Measurements from ENCODE around the gene ZNF181. TPM values are rescaled to one million over a fixed set of nuclear protein-coding genes. Genes with fewer than 3 reads are reported as not detected.

Gene ZNF181
- polyA plus RNA-seq, 1 donor (not counting 4 experiments of a cell fraction or from before 2014, with no cell fraction given) = 4.0 TPM

GRCh38 chr19:34793565-34793964 lies 59.5 kb downstream of the ZNF181 start:
- no peaks in the 10 kb centered on the region for H3K9me3 ChIP-seq (ENCODE audit: control insufficient read depth, low read depth, low read length)
- no peaks in the 10 kb centered on the region for H3K4me1 ChIP-seq (ENCODE audit: control insufficient read depth, extremely low read depth, insufficient read depth, low read length)
- DNase-seq (ENCODE audit: low read depth, low spot score) (no peak), FAIRE-seq (no peak)
- H3K79me2 ChIP-seq (ENCODE audit: control insufficient read depth, insufficient read depth, low read length) = no peaks in the 10 kb centered on the region
- no peaks in the 10 kb centered on the region for H3K9me1 ChIP-seq (ENCODE audit: control insufficient read depth, extremely low read depth, insufficient read depth, low read length)
- dilution Hi-C loops (cut with MboI; ENCODE audit: extremely low pct_ligation_motif_present, low sequenced_read_pairs) = no loop called here
- H2AFZ ChIP-seq (ENCODE audit: control insufficient read depth, low read length) = peak overlapping the region; percentile 13
- H3K27me3 ChIP-seq (ENCODE audit: control insufficient read depth, extremely low read depth, insufficient read depth, low read length) = no peaks in the 10 kb centered on the region
- H3K9ac ChIP-seq (ENCODE audit: control insufficient read depth, extremely low read depth, insufficient read depth, low read length) = no peak overlapping the region
- H3K27ac ChIP-seq (ENCODE audit: control insufficient read depth, insufficient read depth, low read length) = no peak overlapping the region
- no peaks in the 10 kb centered on the region for H3K36me3 ChIP-seq (ENCODE audit: control insufficient read depth in 2 of 2, extremely low read depth in 1 of 2, insufficient read depth in 2 of 2, low read length in 2 of 2)
- no peak for TF ChIP-seq EZH2 (IDR thresholded peaks at IDR 0.05; ENCODE audit: low read length)
- TF ChIP-seq, protein P1, sequence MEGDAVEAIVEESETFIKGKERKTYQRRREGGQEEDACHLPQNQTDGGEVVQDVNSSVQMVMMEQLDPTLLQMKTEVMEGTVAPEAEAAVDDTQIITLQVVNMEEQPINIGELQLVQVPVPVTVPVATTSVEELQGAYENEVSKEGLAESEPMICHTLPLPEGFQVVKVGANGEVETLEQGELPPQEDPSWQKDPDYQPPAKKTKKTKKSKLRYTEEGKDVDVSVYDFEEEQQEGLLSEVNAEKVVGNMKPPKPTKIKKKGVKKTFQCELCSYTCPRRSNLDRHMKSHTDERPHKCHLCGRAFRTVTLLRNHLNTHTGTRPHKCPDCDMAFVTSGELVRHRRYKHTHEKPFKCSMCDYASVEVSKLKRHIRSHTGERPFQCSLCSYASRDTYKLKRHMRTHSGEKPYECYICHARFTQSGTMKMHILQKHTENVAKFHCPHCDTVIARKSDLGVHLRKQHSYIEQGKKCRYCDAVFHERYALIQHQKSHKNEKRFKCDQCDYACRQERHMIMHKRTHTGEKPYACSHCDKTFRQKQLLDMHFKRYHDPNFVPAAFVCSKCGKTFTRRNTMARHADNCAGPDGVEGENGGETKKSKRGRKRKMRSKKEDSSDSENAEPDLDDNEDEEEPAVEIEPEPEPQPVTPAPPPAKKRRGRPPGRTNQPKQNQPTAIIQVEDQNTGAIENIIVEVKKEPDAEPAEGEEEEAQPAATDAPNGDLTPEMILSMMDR (optimal IDR thresholded peaks at IDR 0.05 in 1 of 3, IDR thresholded peaks at IDR 0.05 in 1 of 3, conservative IDR thresholded peaks at IDR 0.05 in 1 of 3; ENCODE audit: extremely low read depth in 1 of 3, insufficient read depth in 2 of 3, low read length in 3 of 3) = no peak
- no peaks in the 10 kb centered on the region for H4K20me1 ChIP-seq (ENCODE audit: control insufficient read depth, extremely low read depth, insufficient read depth, low read length)
- H3K4me3 ChIP-seq (ENCODE audit: control insufficient read depth in 2 of 3, extremely low read depth in 1 of 3, insufficient read depth in 2 of 3, low read depth in 1 of 3, low read length in 3 of 3) = no peak overlapping the region
- H3K4me2 ChIP-seq (ENCODE audit: control insufficient read depth, extremely low read depth, insufficient read depth, low read depth, low read length) = no peak overlapping the region

DNA sequence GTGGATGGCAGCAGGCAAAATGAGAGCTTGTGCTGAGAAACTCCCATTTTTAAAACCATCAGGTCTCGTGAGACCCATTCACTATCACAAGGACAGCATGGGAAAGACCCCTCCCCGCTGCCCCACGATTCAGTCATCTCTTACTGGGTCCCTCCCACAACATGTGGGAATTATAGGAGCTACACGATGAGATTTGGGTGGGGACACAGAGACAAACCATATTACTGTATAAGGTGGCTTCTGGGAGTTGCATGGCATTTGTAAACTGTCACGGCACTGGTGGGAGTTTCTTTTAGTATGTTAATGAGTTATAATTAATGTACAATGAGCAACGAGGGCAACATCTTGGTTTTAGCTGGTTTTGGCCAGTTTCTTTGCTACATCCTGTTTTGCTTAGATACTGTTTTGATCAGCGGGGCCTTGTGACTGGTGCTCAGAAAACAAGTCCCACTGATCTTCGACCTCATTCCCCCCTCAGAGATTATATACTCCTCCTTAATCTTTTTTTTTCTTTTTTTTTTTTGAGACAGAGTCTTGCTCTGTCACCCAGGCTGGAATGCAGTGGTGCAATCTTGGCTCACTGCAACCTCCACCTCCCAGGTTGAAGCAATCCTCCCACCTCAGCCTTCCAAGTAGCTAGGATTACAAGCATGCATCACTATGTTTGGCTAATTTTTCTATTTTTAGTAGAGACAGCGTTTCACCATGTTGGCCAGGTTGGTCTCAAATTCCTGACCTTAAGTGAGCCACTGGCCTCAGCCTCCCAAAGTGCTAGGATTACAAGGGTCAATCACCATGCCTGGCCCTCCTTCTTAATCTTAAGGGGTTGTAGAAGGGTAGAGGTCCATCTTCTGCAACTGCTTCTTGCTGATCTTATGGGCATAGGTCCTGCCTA lies 60.3 kb downstream of the ZNF181 start:
- Histone ChIP-seq H3K9ac (ENCODE audit: control insufficient read depth, extremely low read depth, insufficient read depth, low read length) (no peak overlapping the region), H3K4me3 (ENCODE audit: control insufficient read depth in 2 of 3, extremely low read depth in 1 of 3, insufficient read depth in 2 of 3, low read depth in 1 of 3, low read length in 3 of 3) (no peak overlapping the region), H2AFZ (ENCODE audit: control insufficient read depth, low read length) (no peak overlapping the region), H3K36me3 (ENCODE audit: control insufficient read depth in 2 of 2, extremely low read depth in 1 of 2, insufficient read depth in 2 of 2, low read length in 2 of 2) (no peaks in the 10 kb centered on the region), H3K4me2 (ENCODE audit: control insufficient read depth, extremely low read depth, insufficient read depth, low read depth, low read length) (no peak overlapping the region), H3K27me3 (ENCODE audit: control insufficient read depth, extremely low read depth, insufficient read depth, low read length) (no peaks in the 10 kb centered on the region), H3K79me2 (ENCODE audit: control insufficient read depth, insufficient read depth, low read length) (no peaks in the 10 kb centered on the region), H4K20me1 (ENCODE audit: control insufficient read depth, extremely low read depth, insufficient read depth, low read length) (no peaks in the 10 kb centered on the region), H3K27ac (ENCODE audit: control insufficient read depth, insufficient read depth, low read length) (no peak overlapping the region), H3K9me1 (ENCODE audit: control insufficient read depth, extremely low read depth, insufficient read depth, low read length) (no peaks in the 10 kb centered on the region), H3K9me3 (ENCODE audit: control insufficient read depth, low read depth, low read length) (no peaks in the 10 kb centered on the region), H3K4me1 (ENCODE audit: control insufficient read depth, extremely low read depth, insufficient read depth, low read length) (no peaks in the 10 kb centered on the region)
- no peak for FAIRE-seq
- dilution Hi-C loops (cut with MboI; ENCODE audit: extremely low pct_ligation_motif_present, low sequenced_read_pairs) = no loop called here
- no peak for DNase-seq (ENCODE audit: low read depth, low spot score)
- no peak for TF ChIP-seq EZH2 (IDR thresholded peaks at IDR 0.05; ENCODE audit: low read length)
- TF ChIP-seq, protein P1 (optimal IDR thresholded peaks at IDR 0.05 in 1 of 3, IDR thresholded peaks at IDR 0.05 in 1 of 3, conservative IDR thresholded peaks at IDR 0.05 in 1 of 3; ENCODE audit: extremely low read depth in 1 of 3, insufficient read depth in 2 of 3, low read length in 3 of 3) = no peak

Other genes with a start within 250 kb of the ZNF181 start
- gene SCGB2B2, start 57.1 kb upstream of the ZNF181 start, polyA plus RNA-seq = 0.04 to 0.14 TPM (median 0.10 TPM) in 3 replicates
- gene ZNF302, start 56.6 kb upstream of the ZNF181 start, polyA plus RNA-seq = 6.4 to 14.1 TPM (median 13.4 TPM) in 3 replicates
- gene ZNF599, start 39.0 kb downstream of the ZNF181 start, polyA plus RNA-seq = 2.8 to 5.3 TPM (median 3.6 TPM) in 3 replicates
- gene ZNF30, start 192.7 kb downstream of the ZNF181 start, polyA plus RNA-seq = 2.8 to 4.6 TPM (median 4.1 TPM) in 3 replicates
- 1.9 to 2.5 TPM (median 2.0 TPM) in 3 replicates for gene ZNF792, start 230.0 kb downstream of the ZNF181 start, polyA plus RNA-seq

Measured in keratinocyte (primary cell).